GM23338 (cell line): Measurements from ENCODE around the gene PCYT2. TPM values are rescaled to one million over a fixed set of nuclear protein-coding genes. Genes with fewer than 3 reads are reported as not detected.

Experiments
- ATAC-seq: fragments of 200-7000 bp; cut with Tn5 transposase; 3 replicates; pipeline ENCODE4 v1.9.1; 2020
- DNase-seq: peaks from one replicate; pipeline ENCODE4 v3.0.0-alpha.2; 2015; ENCODE audit warnings: low spot score
- H2AFZ ChIP-seq: fragments of 200-600 bp; sonication (generic); 2 replicates; pipeline ENCODE4 v1.8.0; 2016; ENCODE audit warnings: antibody characterized with exemption, mild to moderate bottlenecking, moderate library complexity
- H3F3A ChIP-seq: fragments of 200-600 bp; sonication (generic); replicated peaks from 2 replicates; pipeline ENCODE4 v1.8.0; 2017; ENCODE audit warnings: antibody characterized with exemption, mixed run types, low read depth
- H3K27ac ChIP-seq: fragments of 200-600 bp; sonication (generic); 2 replicates; pipeline ENCODE4 v1.6.1; 2016; ENCODE audit warnings: low read depth
- H3K27me3 ChIP-seq: fragments of 200-600 bp; sonication (generic); 2 replicates; pipeline ENCODE4 v1.8.0; 2016; ENCODE audit warnings: mild to moderate bottlenecking, mixed run types, moderate library complexity; ENCODE audit not compliant: insufficient read depth
- H3K36me3 ChIP-seq: fragments of 200-600 bp; sonication (generic); 2 replicates; pipeline ENCODE4 v1.8.0; 2016; ENCODE audit warnings: mild to moderate bottlenecking; ENCODE audit not compliant: insufficient read depth
- H3K4me1 ChIP-seq: fragments of 200-600 bp; sonication (generic); 2 replicates; pipeline ENCODE4 v1.8.0; 2016; ENCODE audit warnings: mild to moderate bottlenecking, moderate library complexity; ENCODE audit not compliant: insufficient read depth
- H3K4me2 ChIP-seq: fragments of 200-600 bp; sonication (generic); 2 replicates; pipeline ENCODE4 v1.7.1; 2017; ENCODE audit warnings: mixed run types
- H3K4me3 ChIP-seq: fragments of 200-600 bp; sonication (generic); 2 replicates; pipeline ENCODE4 v1.6.1; 2016; ENCODE audit warnings: mixed run types
- H3K79me2 ChIP-seq: fragments of 200-600 bp; sonication (generic); replicated peaks from 2 replicates; pipeline ENCODE4 v1.8.0; 2017; ENCODE audit warnings: mild to moderate bottlenecking; ENCODE audit not compliant: insufficient read depth
- H3K9me2 ChIP-seq: fragments of 200-600 bp; sonication (generic); 2 replicates; pipeline ENCODE4 v1.8.0; 2017; ENCODE audit not compliant: insufficient read depth
- H4K20me1 ChIP-seq: fragments of 200-600 bp; sonication (generic); replicated peaks from 2 replicates; pipeline ENCODE4 v1.8.0; 2017; ENCODE audit warnings: mild to moderate bottlenecking; ENCODE audit not compliant: insufficient read depth
- H3K27ac Mint-ChIP-seq: 2 replicates; pipeline ENCODE4 v1.8.0; 2020; ENCODE audit warnings: inconsistent platforms, mild to moderate bottlenecking, moderate library complexity, mixed read lengths
- H3K27me3 Mint-ChIP-seq: 3 replicates; pipeline ENCODE4 v1.8.0; 2022; ENCODE audit warnings: low read depth, mild to moderate bottlenecking, moderate library complexity, mixed read lengths, inconsistent platforms; ENCODE audit not compliant: insufficient read depth, poor library complexity
- H3K36me3 Mint-ChIP-seq: 3 replicates; pipeline ENCODE4 v1.8.0; 2021; ENCODE audit warnings: low read depth, mild to moderate bottlenecking, inconsistent platforms, moderate library complexity, mixed read lengths
- H3K4me1 Mint-ChIP-seq: 3 replicates; pipeline ENCODE4 v1.8.0; 2020; ENCODE audit warnings: mild to moderate bottlenecking, inconsistent platforms, mixed read lengths
- H3K4me3 Mint-ChIP-seq: 3 replicates; pipeline ENCODE4 v1.8.0; 2021; ENCODE audit warnings: moderate library complexity, mild to moderate bottlenecking, inconsistent platforms, mixed read lengths
- H3K9me3 Mint-ChIP-seq: 3 replicates; pipeline ENCODE4 v1.8.0; 2020; ENCODE audit warnings: moderate library complexity, mild to moderate bottlenecking, inconsistent platforms, mixed read lengths
- CREB1 ChIP-seq: fragments of 250-450 bp; sonication (Bioruptor Pico); IDR thresholded peaks from 2 replicates; pipeline ENCODE4 v1.5.0; 2020; ENCODE audit warnings: low read depth, mild to moderate bottlenecking, moderate library complexity
- CTCF ChIP-seq, 2 experiments: fragments of 200-600 bp in 1 of 2; sonication (generic) in 1 of 2; conservative IDR thresholded peaks; 2 replicates each; pipeline versions ENCODE4 v1.5.1 to v1.6.1; 2016 to 2017; ENCODE audit warnings: antibody characterized with exemption in 2 of 2, low read depth in 2 of 2, mild to moderate bottlenecking in 2 of 2, moderate library complexity in 1 of 2
- EZH2 ChIP-seq: fragments of 200-600 bp; sonication (generic); IDR thresholded peaks from one replicate; pipeline ENCODE4 v1.8.0; 2017; ENCODE audit warnings: antibody characterized with exemption, mild to moderate bottlenecking, low read depth; ENCODE audit not compliant: unreplicated experiment
- NANOG ChIP-seq: IDR thresholded peaks from 2 replicates; pipeline ENCODE4 v1.6.1; 2016; ENCODE audit warnings: antibody characterized with exemption, borderline replicate concordance
- POLR2AphosphoS5 ChIP-seq: IDR thresholded peaks from 2 replicates; pipeline ENCODE4 v1.6.1; 2016; ENCODE audit warnings: antibody characterized with exemption, low read depth
- ZNF114 ChIP-seq: fragments of 250-450 bp; sonication (Bioruptor Pico); IDR thresholded peaks from 2 replicates; pipeline ENCODE4 v1.5.0; 2020; ENCODE audit warnings: mild to moderate bottlenecking, moderate library complexity
- ZNF331 ChIP-seq: fragments of 250-450 bp; sonication (Bioruptor Pico); IDR thresholded peaks from 2 replicates; pipeline ENCODE4 v1.5.0; 2020; ENCODE audit warnings: low read depth, mild to moderate bottlenecking, moderate library complexity
- ZNF462 ChIP-seq: fragments of 250-450 bp; sonication (Bioruptor Pico); IDR thresholded peaks from 2 replicates; pipeline ENCODE4 v1.5.0; 2020; ENCODE audit warnings: mild to moderate bottlenecking, moderate library complexity
- polyA plus RNA-seq: library from polyadenylated mRNA; unstranded; fragments of >200 nt; fragmentation: Nextera tagmentation; extraction: Ambion mirVana; gene quantifications from 2 replicates; pipeline ENCODE4 v1.2.1, GENCODE V29; 2016
- total RNA-seq: library from RNA; depleted of rRNA; stranded (reverse); fragments of >200 nt; shearing (Covaris generic); gene quantifications from 2 replicates; pipeline ENCODE4 v1.2.3, GENCODE V29; 2014

Gene PCYT2
- total and polyA plus RNA-seq, 2 experiments from 2014 or later: 51.6 to 82.9 TPM

- no peak for TF ChIP-seq ZNF462
- TF ChIP-seq POLR2AphosphoS5: no peak
- no peak for TF ChIP-seq NANOG
- TF ChIP-seq ZNF114 (CRISPR knock-in tag): no peak
Measured at GRCh38 chr17:81911969-81912368, 770 bp upstream of the PCYT2 start (continued).

- Histone ChIP-seq H3K4me3 (peak overlapping the region; percentile 93), H3K36me3 (peaks cover 6% of the 10 kb centered on the region; the same call in 1 of the 2 replicates), H3K79me2 (peaks cover 7% of the 10 kb centered on the region), H3K27me3 (no peaks in the 10 kb centered on the region), H4K20me1 (peaks cover 9% of the 10 kb centered on the region), H3K9me2 (no peaks in the 10 kb centered on the region), H3K27ac (no peak overlapping the region), H3F3A (peaks cover 27% of the 10 kb centered on the region), H3K4me2 (peak overlapping the region; percentile 87), H3K4me1 (peaks cover 6% of the 10 kb centered on the region), H2AFZ (no peak overlapping the region)
- Mint-ChIP-seq H3K4me3 (peak overlapping the region; percentile 87), H3K27ac (no peak overlapping the region), H3K4me1 (peaks cover 4% of the 10 kb centered on the region; the same call in 2 of the 3 replicates), H3K27me3 (peaks cover 14% of the 10 kb centered on the region), H3K9me3 (no peaks in the 10 kb centered on the region), H3K36me3 (peaks cover 32% of the 10 kb centered on the region)
- no peak for DNase-seq
- ATAC-seq: peak; percentile 2
- TF ChIP-seq CREB1 (CRISPR knock-in tag) (no peak), POLR2AphosphoS5 (no peak), CTCF (conservative IDR thresholded peaks at IDR 0.05; ENCODE audit: low read depth in 2 of 2) (no peak), ZNF462 (no peak), ZNF331 (CRISPR knock-in tag) (no peak), EZH2 (no peak)
Measured at GRCh38 chr17:81910840-81911276, 341 bp downstream of the PCYT2 start.
